Measurements from ENCODE around the gene KRTAP12-1. TPM values are rescaled to one million over a fixed set of nuclear protein-coding genes. Genes with fewer than 3 reads are reported as not detected.

KRTAP12-1 gene
- total RNA-seq, 1 donor from 2014 or later: not detected

GRCh38 chr21:44682580-44683151 is 703 bp upstream of the KRTAP12-1 start:
- no peak for TF ChIP-seq CTCF (conservative IDR thresholded peaks at IDR 0.05)
- Mint-ChIP-seq H3K4me3 (no peak overlapping the region), H3K36me3 (ENCODE audit: low read depth) (no peaks in the 10 kb centered on the region), H3K9me3 (no peaks in the 10 kb centered on the region), H3K27me3 (ENCODE audit: low read depth) (peaks cover 60% of the 10 kb centered on the region), H3K4me1 (peaks cover 6% of the 10 kb centered on the region), H3K27ac (ENCODE audit: unreplicated experiment) (no peak overlapping the region)
- DNase-seq (ENCODE audit: low read depth, low spot score): no peak

GRCh38 chr21:44681152-44681551 is 811 bp downstream of the KRTAP12-1 start:
- H3K4me3 Mint-ChIP-seq: no peak overlapping the region
- no peak for TF ChIP-seq CTCF (conservative IDR thresholded peaks at IDR 0.05)
- H3K27me3 Mint-ChIP-seq (ENCODE audit: low read depth): peaks cover 59% of the 10 kb centered on the region
- no peaks in the 10 kb centered on the region for H3K4me1 Mint-ChIP-seq
- no peak for DNase-seq (ENCODE audit: low read depth, low spot score)
- no peaks in the 10 kb centered on the region for H3K9me3 Mint-ChIP-seq
- H3K36me3 Mint-ChIP-seq (ENCODE audit: low read depth): no peaks in the 10 kb centered on the region
- no peak overlapping the region for H3K27ac Mint-ChIP-seq (ENCODE audit: unreplicated experiment)

GRCh38 chr21:44677881-44678280 is 4.1 kb downstream of the KRTAP12-1 start:
- no peak for DNase-seq (ENCODE audit: low read depth, low spot score)
- no peak overlapping the region for H3K4me3 Mint-ChIP-seq
- H3K36me3 Mint-ChIP-seq (ENCODE audit: low read depth): no peaks in the 10 kb centered on the region
- H3K4me1 Mint-ChIP-seq: no peaks in the 10 kb centered on the region
- no peak overlapping the region for H3K27ac Mint-ChIP-seq (ENCODE audit: unreplicated experiment)
- TF ChIP-seq CTCF (conservative IDR thresholded peaks at IDR 0.05): no peak
- H3K27me3 Mint-ChIP-seq (ENCODE audit: low read depth): peaks cover 60% of the 10 kb centered on the region
- H3K9me3 Mint-ChIP-seq: peaks cover 14% of the 10 kb centered on the region

- Mint-ChIP-seq H3K36me3 (ENCODE audit: low read depth) (peaks cover 8% of the 10 kb centered on the region), H3K9me3 (peaks cover 22% of the 10 kb centered on the region), H3K4me3 (no peak overlapping the region), H3K4me1 (no peaks in the 10 kb centered on the region), H3K27ac (ENCODE audit: unreplicated experiment) (no peak overlapping the region), H3K27me3 (ENCODE audit: low read depth) (peaks cover 27% of the 10 kb centered on the region)
- no peak for DNase-seq (ENCODE audit: low read depth, low spot score)
- TF ChIP-seq CTCF (conservative IDR thresholded peaks at IDR 0.05): no peak
Observed at GRCh38 chr21:44671911-44672310, 10.1 kb downstream of the KRTAP12-1 start.

- Mint-ChIP-seq H3K9me3 (peaks cover 22% of the 10 kb centered on the region), H3K36me3 (ENCODE audit: low read depth) (peaks cover 8% of the 10 kb centered on the region), H3K4me3 (no peak overlapping the region), H3K4me1 (no peaks in the 10 kb centered on the region), H3K27me3 (ENCODE audit: low read depth) (peaks cover 18% of the 10 kb centered on the region), H3K27ac (ENCODE audit: unreplicated experiment) (peak overlapping the region; percentile 43)
- TF ChIP-seq CTCF (conservative IDR thresholded peaks at IDR 0.05): no peak
- no peak for DNase-seq (ENCODE audit: low read depth, low spot score)
Observed at GRCh38 chr21:44670642-44671432, 11.1 kb downstream of the KRTAP12-1 start.
